Globus pallidus (tissue), 1 donor: Measurements from ENCODE around the gene AQP10.
"Not testable (repeated sequence)": the region's sequence is repeated elsewhere in the genome, so short reads cannot be mapped to it uniquely, and the experiment has no call there.

Experiments
- DNase-seq: peaks from one replicate; pipeline ENCODE4 v3.0.0-alpha.2; 2015; ENCODE audit warnings: low spot score

Gene AQP10

GRCh38 chr1:154324241-154324640 is 3.3 kb downstream of the AQP10 start:
- DNase-seq, result no peak

GRCh38 chr1:154324669-154325582 is 4.0 kb downstream of the AQP10 start, which contains the start of gene ATP8B2:
ATP8B2 (plus strand) TSS chr1:154325525; CDS start chr1:154328142, 2,617 bp downstream.
- DNase-seq, result peak; percentile 70

- DNase-seq, result peak; percentile 57
Measured at GRCh38 chr1:154325583-154326545, 5.0 kb downstream of the AQP10 start.

GRCh38 chr1:154326546-154327465 is 5.9 kb downstream of the AQP10 start:
- DNase-seq, result no peak

- DNase-seq, result no peak
Measured at GRCh38 chr1:154327466-154328317, 6.8 kb downstream of the AQP10 start.

- DNase-seq, result peak; percentile 73
Measured at GRCh38 chr1:154328318-154329151, 7.6 kb downstream of the AQP10 start.

- DNase-seq, result no peak
Measured at GRCh38 chr1:154329152-154329521, 8.2 kb downstream of the AQP10 start.

- no peak for DNase-seq
Measured at GRCh38 chr1:154329551-154330131, 8.7 kb downstream of the AQP10 start.

- no peak for DNase-seq
Measured at GRCh38 chr1:154330669-154331068, 9.8 kb downstream of the AQP10 start.

GRCh38 chr1:154334079-154335024 is 13.5 kb downstream of the AQP10 start:
- no peak for DNase-seq

- DNase-seq, result peak; percentile 68
Measured at GRCh38 chr1:154335025-154335714, 14.3 kb downstream of the AQP10 start.

GRCh38 chr1:154337253-154337894 is 16.5 kb downstream of the AQP10 start:
- no peak for DNase-seq

GRCh38 chr1:154338875-154339274 is 18.0 kb downstream of the AQP10 start:
- no peak for DNase-seq

- DNase-seq, result not testable (repeated sequence)
Measured at GRCh38 chr1:154341366-154341765, 20.5 kb downstream of the AQP10 start.

GRCh38 chr1:154342132-154342531 is 21.2 kb downstream of the AQP10 start:
- no peak for DNase-seq

GRCh38 chr1:154342836-154343472 is 22.1 kb downstream of the AQP10 start:
- DNase-seq, result no peak
